Hepatocyte (in vitro differentiated cells): Measurements from ENCODE around the gene SYNPR.

Source experiments
- EZH2 ChIP-seq: fragments of 200-600 bp; sonication (generic); IDR thresholded peaks from 2 replicates; pipeline ENCODE4 v1.6.1; 2016; ENCODE audit warnings: antibody characterized with exemption, mild to moderate bottlenecking, borderline replicate concordance
- TF ChIP-seq, protein P1 (sequence below): fragments of 200-600 bp; sonication (generic); IDR thresholded peaks from 2 replicates; pipeline ENCODE4 v1.5.1; 2016; ENCODE audit warnings: antibody characterized with exemption, mild to moderate bottlenecking; ENCODE audit not compliant: poor library complexity

DNA sequence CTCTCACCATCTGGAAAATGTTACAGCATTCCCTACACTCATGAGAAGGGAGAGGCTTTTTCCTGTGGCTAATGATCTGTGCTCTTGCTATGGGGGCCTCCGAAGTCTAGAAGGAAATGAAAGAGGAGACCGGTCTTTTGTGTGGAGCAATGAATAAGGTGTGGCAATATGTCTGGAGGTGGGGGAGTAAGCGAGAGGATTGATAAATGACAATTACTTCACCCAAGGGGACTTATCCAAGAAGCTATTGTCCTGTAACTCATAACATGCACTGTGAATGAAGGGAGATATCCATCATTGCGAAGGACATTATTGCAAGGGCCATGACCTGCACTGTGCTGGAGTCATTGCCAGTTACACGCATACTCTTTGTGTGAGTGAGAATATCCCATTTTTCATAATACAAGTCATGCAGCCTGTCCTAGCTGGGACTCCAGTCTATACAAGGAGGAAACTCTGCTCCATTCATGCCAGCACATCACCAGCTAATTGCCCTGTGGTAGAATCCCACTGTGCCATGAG is 37.7 kb upstream of the SYNPR start:
- TF ChIP-seq, protein P1, sequence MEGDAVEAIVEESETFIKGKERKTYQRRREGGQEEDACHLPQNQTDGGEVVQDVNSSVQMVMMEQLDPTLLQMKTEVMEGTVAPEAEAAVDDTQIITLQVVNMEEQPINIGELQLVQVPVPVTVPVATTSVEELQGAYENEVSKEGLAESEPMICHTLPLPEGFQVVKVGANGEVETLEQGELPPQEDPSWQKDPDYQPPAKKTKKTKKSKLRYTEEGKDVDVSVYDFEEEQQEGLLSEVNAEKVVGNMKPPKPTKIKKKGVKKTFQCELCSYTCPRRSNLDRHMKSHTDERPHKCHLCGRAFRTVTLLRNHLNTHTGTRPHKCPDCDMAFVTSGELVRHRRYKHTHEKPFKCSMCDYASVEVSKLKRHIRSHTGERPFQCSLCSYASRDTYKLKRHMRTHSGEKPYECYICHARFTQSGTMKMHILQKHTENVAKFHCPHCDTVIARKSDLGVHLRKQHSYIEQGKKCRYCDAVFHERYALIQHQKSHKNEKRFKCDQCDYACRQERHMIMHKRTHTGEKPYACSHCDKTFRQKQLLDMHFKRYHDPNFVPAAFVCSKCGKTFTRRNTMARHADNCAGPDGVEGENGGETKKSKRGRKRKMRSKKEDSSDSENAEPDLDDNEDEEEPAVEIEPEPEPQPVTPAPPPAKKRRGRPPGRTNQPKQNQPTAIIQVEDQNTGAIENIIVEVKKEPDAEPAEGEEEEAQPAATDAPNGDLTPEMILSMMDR, result no peak
- TF ChIP-seq EZH2, result no peak
